Measurements from ENCODE around the gene ALOX5AP.

ALOX5AP gene

GRCh38 chr13:30697996-30698401 lies 37.3 kb upstream of the ALOX5AP start:
- no peak for TF ChIP-seq POU2F2 (IDR thresholded peaks at IDR 0.05; ENCODE audit: low read depth, low read length)
- no peak for TF ChIP-seq POLR2AphosphoS5 (IDR thresholded peaks at IDR 0.05; ENCODE audit: low read depth, low read length)
- no peak for TF ChIP-seq SPI1 (IDR thresholded peaks at IDR 0.05; ENCODE audit: low read depth, low read length)
- no peak for TF ChIP-seq PAX5 (IDR thresholded peaks at IDR 0.05; ENCODE audit: insufficient read depth, low read length, severe bottlenecking)
- TF ChIP-seq POLR2A (IDR thresholded peaks at IDR 0.05; ENCODE audit: low read depth, low read length) = no peak
- no peak for TF ChIP-seq TAF1 (IDR thresholded peaks at IDR 0.05; ENCODE audit: low read depth, low read length)
- DNase-seq (ENCODE audit: insufficient read length, low spot score) (no peak), FAIRE-seq (no peak)

- DNase-seq (ENCODE audit: insufficient read length, low spot score) (no peak), FAIRE-seq (no peak)
- no peak for TF ChIP-seq POLR2AphosphoS5 (IDR thresholded peaks at IDR 0.05; ENCODE audit: low read depth, low read length)
- no peak for TF ChIP-seq POU2F2 (IDR thresholded peaks at IDR 0.05; ENCODE audit: low read depth, low read length)
- TF ChIP-seq POLR2A (IDR thresholded peaks at IDR 0.05; ENCODE audit: low read depth, low read length) = no peak
- no peak for TF ChIP-seq TAF1 (IDR thresholded peaks at IDR 0.05; ENCODE audit: low read depth, low read length)
- no peak for TF ChIP-seq SPI1 (IDR thresholded peaks at IDR 0.05; ENCODE audit: low read depth, low read length)
- TF ChIP-seq PAX5 (IDR thresholded peaks at IDR 0.05; ENCODE audit: insufficient read depth, low read length, severe bottlenecking) = no peak
Observed at GRCh38 chr13:30698488-30699005, 36.8 kb upstream of the ALOX5AP start.

GRCh38 chr13:30700364-30700763 lies 35.0 kb upstream of the ALOX5AP start:
- FAIRE-seq = no peak

GRCh38 chr13:30702006-30702405 lies 33.3 kb upstream of the ALOX5AP start:
- no peak for TF ChIP-seq SPI1 (IDR thresholded peaks at IDR 0.05; ENCODE audit: low read depth, low read length)
- no peak for TF ChIP-seq POLR2AphosphoS5 (IDR thresholded peaks at IDR 0.05; ENCODE audit: low read depth, low read length)
- no peak for TF ChIP-seq POU2F2 (IDR thresholded peaks at IDR 0.05; ENCODE audit: low read depth, low read length)
- no peak for TF ChIP-seq TAF1 (IDR thresholded peaks at IDR 0.05; ENCODE audit: low read depth, low read length)
- TF ChIP-seq PAX5 (IDR thresholded peaks at IDR 0.05; ENCODE audit: insufficient read depth, low read length, severe bottlenecking) = no peak
- TF ChIP-seq POLR2A (IDR thresholded peaks at IDR 0.05; ENCODE audit: low read depth, low read length) = no peak
- FAIRE-seq (no peak), DNase-seq (ENCODE audit: insufficient read length, low spot score) (no peak)

More at GRCh38 chr13:30700364-30700763, 35.0 kb upstream of the ALOX5AP start:
- TF ChIP-seq POU2F2 (IDR thresholded peaks at IDR 0.05; ENCODE audit: low read depth, low read length) (no peak), POLR2AphosphoS5 (IDR thresholded peaks at IDR 0.05; ENCODE audit: low read depth, low read length) (no peak), POLR2A (IDR thresholded peaks at IDR 0.05; ENCODE audit: low read depth, low read length) (no peak), PAX5 (IDR thresholded peaks at IDR 0.05; ENCODE audit: insufficient read depth, low read length, severe bottlenecking) (no peak)
- DNase-seq (ENCODE audit: insufficient read length, low spot score) = no peak

GRCh38 chr13:30704596-30704995 lies 30.7 kb upstream of the ALOX5AP start:
- TF ChIP-seq POU2F2 (IDR thresholded peaks at IDR 0.05; ENCODE audit: low read depth, low read length) (no peak), POLR2AphosphoS5 (IDR thresholded peaks at IDR 0.05; ENCODE audit: low read depth, low read length) (no peak), PAX5 (IDR thresholded peaks at IDR 0.05; ENCODE audit: insufficient read depth, low read length, severe bottlenecking) (no peak)
- DNase-seq (ENCODE audit: insufficient read length, low spot score) (no peak), FAIRE-seq (no peak)

- TF ChIP-seq PAX5 (IDR thresholded peaks at IDR 0.05; ENCODE audit: insufficient read depth, low read length, severe bottlenecking) (no peak), POLR2A (IDR thresholded peaks at IDR 0.05; ENCODE audit: low read depth, low read length) (no peak), SPI1 (IDR thresholded peaks at IDR 0.05; ENCODE audit: low read depth, low read length) (no peak), POU2F2 (IDR thresholded peaks at IDR 0.05; ENCODE audit: low read depth, low read length) (no peak), POLR2AphosphoS5 (IDR thresholded peaks at IDR 0.05; ENCODE audit: low read depth, low read length) (no peak), TAF1 (IDR thresholded peaks at IDR 0.05; ENCODE audit: low read depth, low read length) (no peak)
- DNase-seq (ENCODE audit: insufficient read length, low spot score) (no peak), FAIRE-seq (no peak)
Observed at GRCh38 chr13:30705680-30706079, 29.7 kb upstream of the ALOX5AP start.

GRCh38 chr13:30708541-30708940 lies 26.8 kb upstream of the ALOX5AP start:
- DNase-seq (ENCODE audit: insufficient read length, low spot score) (no peak), FAIRE-seq (no peak)
- TF ChIP-seq SPI1 (IDR thresholded peaks at IDR 0.05; ENCODE audit: low read depth, low read length) (no peak), POU2F2 (IDR thresholded peaks at IDR 0.05; ENCODE audit: low read depth, low read length) (no peak), PAX5 (IDR thresholded peaks at IDR 0.05; ENCODE audit: insufficient read depth, low read length, severe bottlenecking) (no peak), POLR2A (IDR thresholded peaks at IDR 0.05; ENCODE audit: low read depth, low read length) (no peak), POLR2AphosphoS5 (IDR thresholded peaks at IDR 0.05; ENCODE audit: low read depth, low read length) (no peak), TAF1 (IDR thresholded peaks at IDR 0.05; ENCODE audit: low read depth, low read length) (no peak)

DNA sequence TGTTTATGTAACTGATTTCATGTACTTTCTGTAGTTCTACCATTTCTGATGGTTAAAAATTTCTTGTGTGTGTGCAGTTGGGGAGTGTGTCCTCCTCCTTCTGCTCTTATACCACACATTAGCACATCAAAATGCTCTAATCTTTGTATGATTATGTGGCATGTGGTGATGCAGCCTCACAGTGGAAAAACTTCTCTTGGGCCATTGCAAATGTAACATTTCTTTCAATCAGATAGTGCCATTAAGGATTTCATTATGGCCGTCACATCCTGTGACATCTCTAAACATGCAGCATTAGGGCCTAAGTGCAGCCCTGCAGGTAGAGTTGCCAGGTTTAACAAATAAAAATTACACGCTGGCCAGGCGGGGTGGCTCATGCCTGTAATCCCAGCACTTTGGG lies 24.9 kb upstream of the ALOX5AP start:
- TF ChIP-seq POLR2A (IDR thresholded peaks at IDR 0.05; ENCODE audit: low read depth, low read length) = no peak
- TF ChIP-seq POU2F2 (IDR thresholded peaks at IDR 0.05; ENCODE audit: low read depth, low read length) = no peak
- no peak for TF ChIP-seq POLR2AphosphoS5 (IDR thresholded peaks at IDR 0.05; ENCODE audit: low read depth, low read length)
- TF ChIP-seq PAX5 (IDR thresholded peaks at IDR 0.05; ENCODE audit: insufficient read depth, low read length, severe bottlenecking) = no peak
- no peak for TF ChIP-seq SPI1 (IDR thresholded peaks at IDR 0.05; ENCODE audit: low read depth, low read length)
- TF ChIP-seq TAF1 (IDR thresholded peaks at IDR 0.05; ENCODE audit: low read depth, low read length) = no peak
- FAIRE-seq = no peak
- DNase-seq (ENCODE audit: insufficient read length, low spot score) = no peak

- no peak for TF ChIP-seq TAF1 (IDR thresholded peaks at IDR 0.05; ENCODE audit: low read depth, low read length)
- TF ChIP-seq POU2F2 (IDR thresholded peaks at IDR 0.05; ENCODE audit: low read depth, low read length) = no peak
- TF ChIP-seq PAX5 (IDR thresholded peaks at IDR 0.05; ENCODE audit: insufficient read depth, low read length, severe bottlenecking) = no peak
- TF ChIP-seq SPI1 (IDR thresholded peaks at IDR 0.05; ENCODE audit: low read depth, low read length) = no peak
- no peak for TF ChIP-seq POLR2AphosphoS5 (IDR thresholded peaks at IDR 0.05; ENCODE audit: low read depth, low read length)
- no peak for TF ChIP-seq POLR2A (IDR thresholded peaks at IDR 0.05; ENCODE audit: low read depth, low read length)
- FAIRE-seq (peak; percentile 57), DNase-seq (ENCODE audit: insufficient read length, low spot score) (no peak)
Observed at GRCh38 chr13:30711375-30711774, 24.0 kb upstream of the ALOX5AP start.

GRCh38 chr13:30711837-30712236 lies 23.5 kb upstream of the ALOX5AP start:
- no peak for TF ChIP-seq TAF1 (IDR thresholded peaks at IDR 0.05; ENCODE audit: low read depth, low read length)
- FAIRE-seq (no peak), DNase-seq (ENCODE audit: insufficient read length, low spot score) (no peak)
